A673 (cell line): ENCODE data around the gene SEC22C.

Experiments
- CTCF ChIP-seq: fragments of 300-800, 200-600 bp; sonication (generic); conservative IDR thresholded peaks from 2 replicates; pipeline ENCODE4 v1.5.1; 2017; ENCODE audit warnings: low read depth, mild to moderate bottlenecking, antibody characterized with exemption, low read length, moderate library complexity, mixed read lengths
- EZH2 ChIP-seq: fragments of 200-600 bp; sonication (generic); IDR thresholded peaks from 2 replicates; pipeline ENCODE4 v1.6.1; 2017; ENCODE audit warnings: borderline replicate concordance, low read depth, mild to moderate bottlenecking, mixed read lengths, antibody characterized with exemption, low read length; ENCODE audit not compliant: poor library complexity, severe bottlenecking

- peak; percentile 79 for TF ChIP-seq CTCF
- TF ChIP-seq EZH2, result no peak
These were observed 34.3 kb downstream of the SEC22C start for GRCh38 chr3:42547401-42547945.
